GM12878 (cell line): ENCODE measurements around the gene CYP3A4.

Experiments
- CBX3 ChIP-seq: fragments of 200-600 bp; sonication (generic); IDR thresholded peaks from 2 replicates; pipeline ENCODE4 v1.6.1; 2016; ENCODE audit warnings: low read depth, borderline replicate concordance
- CREM ChIP-seq: IDR thresholded peaks from 2 replicates; pipeline ENCODE4 v1.6.1; 2014; ENCODE audit warnings: antibody characterized with exemption, low read depth
- CTCF ChIP-seq, 3 experiments: IDR thresholded peaks in 2 of 3; conservative IDR thresholded peaks in 1 of 3; 2 replicates each; pipeline ENCODE4 v1.5.1; 2011; ENCODE audit warnings: low read depth in 3 of 3, low read length in 3 of 3, mild to moderate bottlenecking in 3 of 3, control low read depth in 2 of 3, moderate library complexity in 2 of 3, inconsistent platforms in 1 of 3, mixed read lengths in 1 of 3; ENCODE audit not compliant: control insufficient read depth in 2 of 3, insufficient read depth in 1 of 3; ENCODE audit errors: extremely low read depth in 1 of 3
- EP300 ChIP-seq, 2 experiments: fragments of 150-350 bp in 1 of 2; IDR thresholded peaks; 2 replicates each; pipeline ENCODE4 v1.6.1; 2011 to 2012; ENCODE audit warnings: low read depth in 2 of 2, low read length in 2 of 2, borderline replicate concordance in 1 of 2, improper control_type of control experiment in 1 of 2, inconsistent platforms in 1 of 2; ENCODE audit not compliant: control insufficient read depth in 1 of 2
- FOXM1 ChIP-seq: IDR thresholded peaks from 2 replicates; pipeline ENCODE4 v1.6.1; 2012; ENCODE audit warnings: low read depth, mild to moderate bottlenecking, inconsistent platforms, low read length, moderate library complexity
- MXI1 ChIP-seq: fragments of 150-350 bp; IDR thresholded peaks from 2 replicates; pipeline ENCODE4 v1.6.1; 2011; ENCODE audit warnings: low read depth, mild to moderate bottlenecking, inconsistent platforms, low read length, improper control_type of control experiment
- ZNF274 ChIP-seq: IDR thresholded peaks from one replicate; pipeline ENCODE4 v1.8.0; 2011; ENCODE audit not compliant: insufficient read length, insufficient read depth

DNA sequence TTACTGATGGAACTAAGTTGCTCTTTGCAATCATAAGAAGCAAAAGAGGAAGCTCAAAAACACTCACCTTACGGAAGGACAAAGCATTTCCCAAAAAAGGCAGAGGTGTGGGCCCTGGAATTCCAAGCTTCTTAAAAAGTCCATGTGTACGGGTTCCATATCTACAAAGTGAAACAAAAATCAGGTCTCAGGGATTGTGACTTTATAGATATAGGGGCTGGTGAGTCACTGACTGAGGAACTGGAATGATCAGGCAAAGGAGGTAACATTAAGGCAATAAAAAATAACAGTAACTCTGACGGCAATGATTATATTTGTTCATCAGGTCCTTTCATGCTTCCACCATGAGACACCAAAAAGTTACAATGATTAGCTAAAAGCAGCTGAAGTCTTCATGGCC lies 53.0 kb downstream of the CYP3A4 start:
- TF ChIP-seq CTCF (IDR thresholded peaks at IDR 0.05 in 2 of 3, conservative IDR thresholded peaks at IDR 0.05 in 1 of 3; ENCODE audit: control insufficient read depth in 2 of 3, extremely low read depth in 1 of 3, insufficient read depth in 1 of 3, low read depth in 3 of 3, low read length in 3 of 3) (no peak), MXI1 (no peak), ZNF274 (no peak), CBX3 (no peak), FOXM1 (no peak), CREM (no peak), EP300 (IDR thresholded peaks at IDR 0.05; ENCODE audit: borderline replicate concordance in 1 of 2, control insufficient read depth in 1 of 2, low read depth in 2 of 2, low read length in 2 of 2) (no peak)
